HepG2 (cell line): ENCODE data around the gene RASGRP2. TPM values are rescaled to one million over a fixed set of nuclear protein-coding genes. Genes with fewer than 3 reads are reported as not detected.

Source experiments
- ARID2 ChIP-seq: sonication (generic); formaldehyde crosslinking; IDR thresholded peaks from 2 replicates; pipeline ENCODE4 v1.8.1; 2022; ENCODE audit warnings: mild to moderate bottlenecking, missing genetic modification reagents, borderline replicate concordance
- ATF2 ChIP-seq: sonication (generic); formaldehyde crosslinking; IDR thresholded peaks from 2 replicates; pipeline ENCODE4 v1.4.0; 2020; ENCODE audit warnings: missing genetic modification reagents
- BORCS8-MEF2B ChIP-seq: sonication (generic); formaldehyde crosslinking; IDR thresholded peaks from 2 replicates; pipeline ENCODE4 v1.8.0; 2022; ENCODE audit warnings: mild to moderate bottlenecking, missing genetic modification reagents
- CEBPZ ChIP-seq: IDR thresholded peaks from 2 replicates; pipeline ENCODE4 v1.6.1; 2012; ENCODE audit warnings: low read length, improper control_type of control experiment
- POLR2AphosphoS5 ChIP-seq: IDR thresholded peaks from 2 replicates; pipeline ENCODE4 v1.6.1; 2012; ENCODE audit warnings: low read depth, low read length
- PPARG ChIP-seq: conservative IDR thresholded peaks from 2 replicates; pipeline ENCODE4 v1.6.1; 2016; ENCODE audit warnings: missing biosample characterization, missing genetic modification reagents
- TFE3 ChIP-seq: IDR thresholded peaks from 2 replicates; pipeline ENCODE4 v1.6.1; 2016
- ZKSCAN1 ChIP-seq: fragments of 150-350 bp; IDR thresholded peaks from 2 replicates; pipeline ENCODE4 v1.6.1; 2014; ENCODE audit warnings: low read length
- ZNF607 ChIP-seq: sonication (generic); formaldehyde crosslinking; IDR thresholded peaks from 2 replicates; pipeline ENCODE4 v1.5.1; 2020; ENCODE audit warnings: missing genetic modification reagents, mild to moderate bottlenecking, borderline replicate concordance
- polyA plus RNA-seq, 8 experiments: library from polyadenylated mRNA; depleted of rRNA in 3 of 8; stranded (reverse) in 7 of 8; unstranded in 1 of 8; fragments of >200 nt; fragmentation: Illumina TruSeq in 4 of 8; extraction: Trizol in 4 of 8; gene quantifications; 2 replicates each; pipeline versions ENCODE4 v1.2.1 to v1.2.3, GENCODE V29; 2011 to 2016; ENCODE audit warnings: low read depth in 4 of 8, missing spikeins in 1 of 8, mixed read lengths in 1 of 8; ENCODE audit not compliant: insufficient read depth in 1 of 8
- total RNA-seq, 5 experiments: library from RNA; depleted of rRNA; stranded (reverse); fragments of >200 nt; fragmentation: Illumina TruSeq; extraction: Trizol; gene quantifications; 2 replicates each; pipeline ENCODE4 v1.2.3, GENCODE V29; 2016; ENCODE audit warnings: low read depth in 1 of 5
- TF ChIP-seq, protein P1 (sequence below): sonication (generic); formaldehyde crosslinking; IDR thresholded peaks from 2 replicates; pipeline ENCODE4 v1.4.0; 2020; ENCODE audit warnings: missing genetic modification reagents

The RASGRP2 gene
- total and polyA plus RNA-seq, 2 of the 13 experiments (the other 11 are each of a cell fraction or from before 2014, with no cell fraction given): 0.61 TPM; not detected in 1

DNA sequence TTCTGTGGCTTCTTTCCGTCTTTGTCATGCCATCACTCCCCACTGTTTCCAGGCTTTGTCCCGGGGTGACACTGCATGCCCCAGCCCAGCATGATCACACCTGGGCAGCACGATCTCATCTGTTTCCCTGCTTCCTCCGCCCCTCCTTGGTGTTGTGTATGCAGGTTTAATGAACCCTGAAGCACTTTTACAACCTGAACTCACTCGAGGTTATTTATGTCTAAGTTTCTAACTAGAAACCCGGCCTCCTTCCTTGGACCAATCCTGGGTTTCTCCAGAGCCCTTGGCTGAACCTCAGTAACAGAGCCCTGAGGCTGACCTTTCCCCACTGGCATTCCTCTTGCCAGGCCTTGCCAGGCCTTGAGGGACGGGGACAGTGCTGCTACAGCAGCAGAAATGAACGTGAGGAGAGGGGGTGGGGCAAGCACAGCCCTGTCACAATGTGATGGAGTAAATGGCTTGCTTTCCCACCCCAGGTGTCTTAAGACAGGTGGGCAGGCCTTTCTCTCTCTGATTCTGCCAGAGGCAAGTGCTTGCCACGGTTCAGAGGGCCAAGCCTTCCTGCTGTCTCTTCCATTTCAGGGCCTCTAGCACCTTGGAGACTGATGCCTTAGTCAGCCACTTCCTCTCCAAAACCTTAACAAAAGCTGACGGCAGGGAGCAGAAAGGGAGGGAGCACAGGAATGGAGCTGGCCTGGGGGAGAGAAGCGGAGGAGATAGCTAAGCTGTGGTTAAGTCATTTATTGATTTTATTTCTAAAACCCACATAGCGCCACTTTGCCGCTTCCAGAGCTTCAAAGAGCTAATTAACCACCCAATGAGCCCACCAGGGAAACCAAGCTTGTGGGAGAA lies 19.0 kb upstream of the RASGRP2 start (continued):
- TF ChIP-seq ARID2 (CRISPR knock-in tag) (no peak), ATF2 (CRISPR knock-in tag) (no peak), POLR2AphosphoS5 (peak; percentile 21), ZKSCAN1 (no peak), CEBPZ (no peak), PPARG (CRISPR knock-in tag) (no peak), ZNF607 (CRISPR knock-in tag) (no peak), TFE3 (CRISPR knock-in tag) (no peak), BORCS8-MEF2B (CRISPR knock-in tag) (peak; percentile 2; the same call in 1 of the 2 replicates)
- TF ChIP-seq, protein P1, sequence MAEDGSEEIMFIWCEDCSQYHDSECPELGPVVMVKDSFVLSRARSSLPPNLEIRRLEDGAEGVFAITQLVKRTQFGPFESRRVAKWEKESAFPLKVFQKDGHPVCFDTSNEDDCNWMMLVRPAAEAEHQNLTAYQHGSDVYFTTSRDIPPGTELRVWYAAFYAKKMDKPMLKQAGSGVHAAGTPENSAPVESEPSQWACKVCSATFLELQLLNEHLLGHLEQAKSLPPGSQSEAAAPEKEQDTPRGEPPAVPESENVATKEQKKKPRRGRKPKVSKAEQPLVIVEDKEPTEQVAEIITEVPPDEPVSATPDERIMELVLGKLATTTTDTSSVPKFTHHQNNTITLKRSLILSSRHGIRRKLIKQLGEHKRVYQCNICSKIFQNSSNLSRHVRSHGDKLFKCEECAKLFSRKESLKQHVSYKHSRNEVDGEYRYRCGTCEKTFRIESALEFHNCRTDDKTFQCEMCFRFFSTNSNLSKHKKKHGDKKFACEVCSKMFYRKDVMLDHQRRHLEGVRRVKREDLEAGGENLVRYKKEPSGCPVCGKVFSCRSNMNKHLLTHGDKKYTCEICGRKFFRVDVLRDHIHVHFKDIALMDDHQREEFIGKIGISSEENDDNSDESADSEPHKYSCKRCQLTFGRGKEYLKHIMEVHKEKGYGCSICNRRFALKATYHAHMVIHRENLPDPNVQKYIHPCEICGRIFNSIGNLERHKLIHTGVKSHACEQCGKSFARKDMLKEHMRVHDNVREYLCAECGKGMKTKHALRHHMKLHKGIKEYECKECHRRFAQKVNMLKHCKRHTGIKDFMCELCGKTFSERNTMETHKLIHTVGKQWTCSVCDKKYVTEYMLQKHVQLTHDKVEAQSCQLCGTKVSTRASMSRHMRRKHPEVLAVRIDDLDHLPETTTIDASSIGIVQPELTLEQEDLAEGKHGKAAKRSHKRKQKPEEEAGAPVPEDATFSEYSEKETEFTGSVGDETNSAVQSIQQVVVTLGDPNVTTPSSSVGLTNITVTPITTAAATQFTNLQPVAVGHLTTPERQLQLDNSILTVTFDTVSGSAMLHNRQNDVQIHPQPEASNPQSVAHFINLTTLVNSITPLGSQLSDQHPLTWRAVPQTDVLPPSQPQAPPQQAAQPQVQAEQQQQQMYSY (CRISPR knock-in tag): no peak
